Nephron progenitor cell (in vitro differentiated cells): Measurements from ENCODE around the gene LDAH.

Experiments
- DNase-seq: peaks from one replicate; pipeline ENCODE4 v3.0.0; 2021
- H3K27ac Mint-ChIP-seq: 2 replicates; pipeline ENCODE4 v1.8.0; 2021; ENCODE audit warnings: mild to moderate bottlenecking, moderate library complexity, mixed read lengths
- H3K27me3 Mint-ChIP-seq: 2 replicates; pipeline ENCODE4 v1.8.0; 2021; ENCODE audit warnings: mild to moderate bottlenecking, low read depth, mixed read lengths; ENCODE audit not compliant: poor library complexity
- H3K36me3 Mint-ChIP-seq: 2 replicates; pipeline ENCODE4 v1.8.0; 2021; ENCODE audit warnings: low read depth, mixed read lengths
- H3K4me1 Mint-ChIP-seq: 2 replicates; pipeline ENCODE4 v1.8.0; 2021; ENCODE audit warnings: mixed read lengths
- H3K4me3 Mint-ChIP-seq: 2 replicates; pipeline ENCODE4 v1.8.0; 2021; ENCODE audit warnings: mild to moderate bottlenecking, moderate library complexity, mixed read lengths
- H3K9me3 Mint-ChIP-seq: 2 replicates; pipeline ENCODE4 v1.8.0; 2021; ENCODE audit warnings: mild to moderate bottlenecking, moderate library complexity, mixed read lengths
- TF ChIP-seq, protein P1 (sequence below): fragments of 200-600 bp; sonication (generic); IDR thresholded peaks from 2 replicates; pipeline ENCODE4 v1.5.0; 2021; ENCODE audit warnings: antibody characterized with exemption

The LDAH gene

DNA sequence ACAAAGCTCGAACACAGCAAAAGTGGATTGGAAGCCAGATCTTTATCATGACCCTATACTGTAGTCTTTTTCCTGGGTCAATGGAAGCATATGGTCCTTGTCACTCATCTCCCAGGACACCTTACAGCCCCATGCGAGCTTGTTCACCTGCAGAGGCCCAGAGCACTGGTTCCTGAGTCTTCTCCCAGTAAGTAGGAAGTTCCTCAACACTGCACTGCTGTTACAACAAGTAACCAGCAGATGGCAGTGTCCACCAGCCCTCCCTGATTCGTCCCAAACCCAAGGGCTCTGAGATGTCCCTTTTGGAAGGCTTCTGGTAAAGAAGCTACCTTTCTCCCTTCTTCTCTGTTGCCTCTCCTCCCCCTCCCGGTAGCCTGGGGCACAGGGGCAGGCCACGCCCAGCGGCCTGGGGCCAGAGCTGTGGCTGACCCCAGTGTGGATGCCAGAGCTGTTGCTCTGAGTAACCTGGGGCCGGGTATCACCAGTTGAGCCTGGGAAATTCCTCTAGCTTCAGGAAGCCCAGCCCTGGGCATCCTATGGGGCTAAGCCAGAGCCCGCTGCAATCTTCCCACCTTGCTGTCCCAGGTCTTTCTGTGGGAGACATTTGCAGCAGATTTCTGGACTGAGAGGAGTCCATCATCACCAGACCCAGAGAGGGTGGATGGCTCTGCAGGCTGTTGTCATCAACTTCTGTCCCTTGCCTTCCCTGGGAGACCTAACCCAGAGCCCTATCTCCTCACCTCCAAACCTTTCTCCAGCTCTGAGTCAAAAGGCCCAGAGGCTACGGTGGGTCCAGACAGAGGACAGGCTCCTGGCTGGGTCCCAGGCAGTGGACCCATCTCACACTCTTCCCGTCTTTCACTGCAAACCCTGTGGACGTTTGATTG is 161.2 kb downstream of the LDAH start:
- TF ChIP-seq, protein P1, sequence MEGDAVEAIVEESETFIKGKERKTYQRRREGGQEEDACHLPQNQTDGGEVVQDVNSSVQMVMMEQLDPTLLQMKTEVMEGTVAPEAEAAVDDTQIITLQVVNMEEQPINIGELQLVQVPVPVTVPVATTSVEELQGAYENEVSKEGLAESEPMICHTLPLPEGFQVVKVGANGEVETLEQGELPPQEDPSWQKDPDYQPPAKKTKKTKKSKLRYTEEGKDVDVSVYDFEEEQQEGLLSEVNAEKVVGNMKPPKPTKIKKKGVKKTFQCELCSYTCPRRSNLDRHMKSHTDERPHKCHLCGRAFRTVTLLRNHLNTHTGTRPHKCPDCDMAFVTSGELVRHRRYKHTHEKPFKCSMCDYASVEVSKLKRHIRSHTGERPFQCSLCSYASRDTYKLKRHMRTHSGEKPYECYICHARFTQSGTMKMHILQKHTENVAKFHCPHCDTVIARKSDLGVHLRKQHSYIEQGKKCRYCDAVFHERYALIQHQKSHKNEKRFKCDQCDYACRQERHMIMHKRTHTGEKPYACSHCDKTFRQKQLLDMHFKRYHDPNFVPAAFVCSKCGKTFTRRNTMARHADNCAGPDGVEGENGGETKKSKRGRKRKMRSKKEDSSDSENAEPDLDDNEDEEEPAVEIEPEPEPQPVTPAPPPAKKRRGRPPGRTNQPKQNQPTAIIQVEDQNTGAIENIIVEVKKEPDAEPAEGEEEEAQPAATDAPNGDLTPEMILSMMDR: peak; percentile 98
- peaks cover 96% of the 10 kb centered on the region for H3K27me3 Mint-ChIP-seq
- no peaks in the 10 kb centered on the region for H3K9me3 Mint-ChIP-seq
- H3K36me3 Mint-ChIP-seq: no peaks in the 10 kb centered on the region
- peak; percentile 69 for DNase-seq
- H3K4me1 Mint-ChIP-seq: peaks cover 14% of the 10 kb centered on the region
- no peak overlapping the region for H3K27ac Mint-ChIP-seq
- no peak overlapping the region for H3K4me3 Mint-ChIP-seq

DNA sequence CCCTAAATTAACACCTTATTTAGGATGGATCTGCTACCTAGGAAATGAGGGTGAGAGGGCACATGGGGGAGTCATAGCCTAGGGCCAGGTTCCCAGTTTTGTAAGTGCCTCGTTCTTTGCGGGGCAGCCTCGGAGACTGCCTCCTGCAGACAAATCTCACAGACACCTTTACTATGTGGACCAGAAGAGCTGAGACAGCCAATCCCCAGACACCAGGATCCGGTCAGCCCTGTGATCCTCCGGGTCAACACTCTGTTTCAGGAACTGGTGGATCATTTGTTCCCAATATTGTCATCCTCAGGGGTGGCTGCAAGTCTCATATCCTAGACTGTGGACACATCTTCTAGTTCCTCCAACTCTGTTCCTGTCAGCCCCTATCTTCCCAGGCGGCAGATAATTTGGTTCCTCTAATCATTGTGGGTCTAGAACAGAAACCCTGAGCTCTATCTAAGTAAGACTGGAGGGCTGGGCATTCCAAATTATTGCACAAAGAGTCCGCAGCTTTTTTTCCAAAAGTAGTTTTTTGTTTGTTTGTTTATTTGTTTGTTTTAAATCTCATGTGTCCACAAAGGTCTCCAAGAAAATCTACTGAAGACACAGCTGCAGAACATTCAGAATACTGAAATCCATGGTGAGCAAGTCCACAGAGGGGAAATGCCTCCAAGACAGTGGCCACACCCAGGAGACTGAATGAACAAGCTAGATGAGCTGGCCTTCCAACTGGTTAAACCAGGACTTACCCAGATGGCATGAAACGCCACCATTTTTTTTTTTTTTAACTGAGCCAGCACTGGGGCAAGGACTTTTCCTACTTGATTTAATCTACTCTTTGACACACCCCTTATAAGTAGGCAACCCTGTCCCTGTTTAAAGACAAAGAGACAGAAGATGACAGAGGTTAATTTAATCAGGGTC is 162.1 kb downstream of the LDAH start:
- H3K9me3 Mint-ChIP-seq: no peaks in the 10 kb centered on the region
- TF ChIP-seq, protein P1: no peak
- H3K36me3 Mint-ChIP-seq: no peaks in the 10 kb centered on the region
- H3K4me3 Mint-ChIP-seq: no peak overlapping the region
- no peak overlapping the region for H3K27ac Mint-ChIP-seq
- DNase-seq: no peak
- H3K4me1 Mint-ChIP-seq: peaks cover 9% of the 10 kb centered on the region
- H3K27me3 Mint-ChIP-seq: peaks cover 92% of the 10 kb centered on the region

DNA sequence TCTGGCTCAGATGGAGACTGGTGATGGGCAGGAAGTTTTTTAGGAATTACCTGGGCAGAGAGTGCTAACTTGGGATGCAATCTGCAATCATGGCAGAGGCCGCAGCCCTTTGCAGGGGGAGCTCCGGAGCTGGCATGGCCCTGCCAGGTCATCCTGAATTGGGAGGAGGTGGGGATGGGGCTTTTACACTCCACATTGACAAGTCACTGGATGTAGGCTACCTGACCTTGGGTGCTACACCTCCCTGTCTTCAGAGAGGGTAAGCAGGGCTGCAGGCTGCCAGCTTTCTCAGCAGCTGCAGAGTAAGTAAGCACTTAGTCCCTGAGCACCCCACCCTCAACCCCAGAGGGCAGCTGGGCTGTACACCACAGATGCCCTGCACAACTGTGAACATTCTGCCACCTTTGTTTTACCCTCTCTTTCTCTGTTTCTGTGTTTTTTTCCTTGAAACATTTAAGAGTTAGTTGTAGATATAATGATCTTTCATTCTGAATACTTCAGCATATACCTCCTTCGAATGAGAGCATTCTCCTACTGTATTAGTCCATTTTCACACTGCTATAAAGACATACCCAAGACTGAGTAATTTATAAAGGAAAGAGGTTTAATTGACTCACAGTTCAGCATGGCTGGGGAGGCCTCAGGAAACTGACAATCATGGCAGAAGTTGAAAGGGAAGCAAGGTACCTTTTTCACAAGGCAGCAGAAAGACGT is 165.2 kb downstream of the LDAH start:
- Mint-ChIP-seq H3K36me3 (no peaks in the 10 kb centered on the region), H3K27me3 (peaks cover 71% of the 10 kb centered on the region), H3K4me1 (no peaks in the 10 kb centered on the region), H3K27ac (no peak overlapping the region), H3K4me3 (no peak overlapping the region), H3K9me3 (no peaks in the 10 kb centered on the region)
- no peak for DNase-seq
- TF ChIP-seq, protein P1: no peak

DNA sequence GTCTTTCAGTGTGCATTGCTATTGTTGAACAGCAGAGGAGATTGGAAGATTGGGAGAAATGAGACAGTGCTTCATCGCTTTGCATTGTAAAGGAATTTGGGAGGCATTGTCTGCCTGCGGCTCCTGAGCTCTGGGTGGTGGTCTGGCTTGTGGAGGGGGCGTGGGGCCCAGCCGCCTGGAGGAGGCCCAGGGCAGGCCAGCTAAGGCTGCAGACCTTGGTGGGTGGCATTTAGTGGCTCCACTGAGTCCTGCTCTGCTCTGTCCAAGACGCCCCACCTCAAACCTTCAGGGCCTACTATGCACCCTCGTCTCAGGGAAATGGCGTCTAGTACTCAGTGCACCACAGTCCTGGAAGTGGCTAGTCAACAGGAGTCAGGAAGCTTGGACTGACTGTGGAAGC is 166.3 kb downstream of the LDAH start:
- TF ChIP-seq, protein P1: no peak
- no peaks in the 10 kb centered on the region for H3K36me3 Mint-ChIP-seq
- no peak overlapping the region for H3K4me3 Mint-ChIP-seq
- no peak overlapping the region for H3K27ac Mint-ChIP-seq
- H3K9me3 Mint-ChIP-seq: no peaks in the 10 kb centered on the region
- peaks cover 7% of the 10 kb centered on the region for H3K4me1 Mint-ChIP-seq
- DNase-seq: no peak
- peaks cover 67% of the 10 kb centered on the region for H3K27me3 Mint-ChIP-seq

DNA sequence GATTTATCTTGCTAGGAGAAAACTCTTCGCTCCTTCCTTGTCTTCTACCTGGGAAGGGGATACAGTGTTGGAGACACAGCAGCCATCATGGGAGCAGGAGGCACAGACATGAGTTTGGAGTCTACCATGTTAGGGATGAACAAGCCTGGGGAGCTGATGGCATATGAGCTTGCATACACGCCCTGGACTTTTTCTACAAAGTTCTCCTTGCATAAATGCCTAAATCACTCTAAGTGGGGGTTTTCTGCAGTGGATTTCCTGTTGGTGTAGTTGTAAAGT is 168.4 kb downstream of the LDAH start:
- TF ChIP-seq, protein P1: no peak
- peaks cover 46% of the 10 kb centered on the region for H3K27me3 Mint-ChIP-seq
- H3K9me3 Mint-ChIP-seq: no peaks in the 10 kb centered on the region
- no peak for DNase-seq
- no peak overlapping the region for H3K4me3 Mint-ChIP-seq
- H3K4me1 Mint-ChIP-seq: peaks cover 22% of the 10 kb centered on the region
- no peak overlapping the region for H3K27ac Mint-ChIP-seq
- no peaks in the 10 kb centered on the region for H3K36me3 Mint-ChIP-seq
